ENCODE results near the gene PEA15.

PEA15 gene

GRCh38 chr1:160209321-160210046 lies 4.3 kb downstream of the PEA15 start:
- DNase-seq: no peak

- DNase-seq: no peak
Measured at GRCh38 chr1:160210561-160210960, 5.4 kb downstream of the PEA15 start.

GRCh38 chr1:160211046-160211790 lies 6.0 kb downstream of the PEA15 start:
- no peak for DNase-seq

- DNase-seq: no peak
Measured at GRCh38 chr1:160214481-160215140, 9.4 kb downstream of the PEA15 start.

- DNase-seq: no peak
Measured at GRCh38 chr1:160216301-160216700, 11.1 kb downstream of the PEA15 start.

- DNase-seq: no peak
Measured at GRCh38 chr1:160217481-160218051, 12.4 kb downstream of the PEA15 start.

- no peak for DNase-seq
Measured at GRCh38 chr1:160219062-160219929, 14.1 kb downstream of the PEA15 start.

GRCh38 chr1:160220301-160220700 lies 15.1 kb downstream of the PEA15 start:
- DNase-seq: no peak

GRCh38 chr1:160221089-160221488 lies 15.9 kb downstream of the PEA15 start:
- no peak for DNase-seq

- DNase-seq: no peak
Measured at GRCh38 chr1:160222546-160222945, 17.4 kb downstream of the PEA15 start.

- DNase-seq: no peak
Measured at GRCh38 chr1:160224606-160225005, 19.4 kb downstream of the PEA15 start.

GRCh38 chr1:160225345-160225744 lies 20.2 kb downstream of the PEA15 start:
- DNase-seq: no peak

GRCh38 chr1:160226623-160227022 lies 21.4 kb downstream of the PEA15 start:
- DNase-seq: no peak

- no peak for DNase-seq
Measured at GRCh38 chr1:160227034-160227433, 21.9 kb downstream of the PEA15 start.

GRCh38 chr1:160227561-160227960 lies 22.4 kb downstream of the PEA15 start:
- no peak for DNase-seq

GRCh38 chr1:160228431-160228830 lies 23.2 kb downstream of the PEA15 start:
- no peak for DNase-seq

GRCh38 chr1:160232911-160233310 lies 27.7 kb downstream of the PEA15 start:
- DNase-seq: no peak

GRCh38 chr1:160236806-160237205 lies 31.6 kb downstream of the PEA15 start:
- DNase-seq: no peak

GRCh38 chr1:160237558-160237957 lies 32.4 kb downstream of the PEA15 start:
- DNase-seq: no peak

- DNase-seq: no peak
Measured at GRCh38 chr1:160238408-160238807, 33.2 kb downstream of the PEA15 start.

GRCh38 chr1:160239582-160240299 lies 34.6 kb downstream of the PEA15 start:
- DNase-seq: no peak

- no peak for DNase-seq
Measured at GRCh38 chr1:160243767-160244166, 38.6 kb downstream of the PEA15 start.
